ENCODE results near the gene POPDC3.

DNA sequence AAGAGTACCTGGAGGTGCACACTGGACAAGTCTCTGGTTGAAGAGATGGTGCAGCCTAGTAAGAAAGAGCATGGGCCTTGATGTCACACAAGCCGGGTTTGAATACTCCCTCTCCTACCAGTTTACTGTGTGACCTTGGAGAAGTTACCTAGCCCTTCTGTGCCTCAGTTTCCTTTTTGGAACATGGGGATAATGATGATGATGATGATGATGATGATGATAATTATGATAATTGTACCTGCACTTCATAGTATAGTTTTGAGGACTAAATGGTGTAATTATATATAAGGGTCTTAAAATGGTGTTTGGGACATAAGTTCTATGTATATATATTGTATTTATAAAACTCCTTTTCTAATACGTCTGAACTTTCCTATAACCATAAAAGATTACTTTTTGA is 41.7 kb downstream of the POPDC3 start:
- TF ChIP-seq POLR2A (IDR thresholded peaks at IDR 0.05): no peak
- TF ChIP-seq, protein P1, sequence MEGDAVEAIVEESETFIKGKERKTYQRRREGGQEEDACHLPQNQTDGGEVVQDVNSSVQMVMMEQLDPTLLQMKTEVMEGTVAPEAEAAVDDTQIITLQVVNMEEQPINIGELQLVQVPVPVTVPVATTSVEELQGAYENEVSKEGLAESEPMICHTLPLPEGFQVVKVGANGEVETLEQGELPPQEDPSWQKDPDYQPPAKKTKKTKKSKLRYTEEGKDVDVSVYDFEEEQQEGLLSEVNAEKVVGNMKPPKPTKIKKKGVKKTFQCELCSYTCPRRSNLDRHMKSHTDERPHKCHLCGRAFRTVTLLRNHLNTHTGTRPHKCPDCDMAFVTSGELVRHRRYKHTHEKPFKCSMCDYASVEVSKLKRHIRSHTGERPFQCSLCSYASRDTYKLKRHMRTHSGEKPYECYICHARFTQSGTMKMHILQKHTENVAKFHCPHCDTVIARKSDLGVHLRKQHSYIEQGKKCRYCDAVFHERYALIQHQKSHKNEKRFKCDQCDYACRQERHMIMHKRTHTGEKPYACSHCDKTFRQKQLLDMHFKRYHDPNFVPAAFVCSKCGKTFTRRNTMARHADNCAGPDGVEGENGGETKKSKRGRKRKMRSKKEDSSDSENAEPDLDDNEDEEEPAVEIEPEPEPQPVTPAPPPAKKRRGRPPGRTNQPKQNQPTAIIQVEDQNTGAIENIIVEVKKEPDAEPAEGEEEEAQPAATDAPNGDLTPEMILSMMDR (IDR thresholded peaks at IDR 0.05): no peak

All from esophagus squamous epithelium (tissue), 4 donors.